SH-SY5Y (cell line): Measurements from ENCODE around the gene ERGIC1.

Source experiments
- GATA2 ChIP-seq: IDR thresholded peaks from 2 replicates; pipeline ENCODE4 v1.6.1; 2011; ENCODE audit warnings: mild to moderate bottlenecking, low read depth, low read length
- GATA3 ChIP-seq: IDR thresholded peaks from 2 replicates; pipeline ENCODE4 v1.6.1; 2011; ENCODE audit warnings: low read depth, mild to moderate bottlenecking, low read length, moderate library complexity

DNA sequence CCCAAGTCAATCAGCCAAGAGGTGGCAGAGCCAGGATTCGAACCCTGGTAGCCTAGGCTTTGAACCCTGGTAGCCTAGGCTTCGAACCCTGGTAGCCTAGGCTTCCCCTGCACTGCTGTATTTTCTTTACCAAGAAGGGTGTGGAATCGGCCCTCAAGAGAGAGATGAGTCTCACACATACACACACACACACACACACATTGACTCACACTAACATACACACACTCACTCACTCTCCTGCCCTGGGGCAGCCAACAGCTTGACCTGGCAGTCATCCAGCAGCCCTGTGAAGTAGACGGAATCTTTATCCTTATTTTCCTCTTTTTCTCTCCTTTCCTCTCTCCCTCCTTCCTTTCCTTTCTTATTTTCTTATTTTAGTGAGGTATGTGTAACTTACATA is 69.7 kb downstream of the ERGIC1 start:
- TF ChIP-seq GATA2: no peak
- TF ChIP-seq GATA3: no peak
